Activated T-helper 17 cell treated with anti-CD3 and anti-CD28 coated beads, Interleukin-2, amount 50 U/mL, for 72 hours (primary cell): Measurements from ENCODE around the gene PFKFB1. TPM values are rescaled to one million over a fixed set of nuclear protein-coding genes. Genes with fewer than 3 reads are reported as not detected.

Experiments used
- ATAC-seq: fragments of 150-1000 bp; cut with Tn5 transposase; replicated peaks from 2 replicates; pipeline ENCODE4 v1.10.0; 2021; ENCODE audit warnings: mild to moderate bottlenecking, moderate library complexity
- H3K27ac Mint-ChIP-seq: one replicate; pipeline ENCODE4 v1.8.0; 2022; ENCODE audit warnings: mixed read lengths
- H3K27me3 Mint-ChIP-seq: one replicate; pipeline ENCODE4 v1.8.0; 2022; ENCODE audit warnings: mixed read lengths
- H3K36me3 Mint-ChIP-seq: one replicate; pipeline ENCODE4 v1.8.0; 2022; ENCODE audit warnings: low read depth, mild to moderate bottlenecking, mixed read lengths
- H3K4me1 Mint-ChIP-seq: one replicate; pipeline ENCODE4 v1.8.0; 2022; ENCODE audit warnings: mixed read lengths
- H3K4me3 Mint-ChIP-seq: one replicate; pipeline ENCODE4 v1.8.0; 2022; ENCODE audit warnings: mild to moderate bottlenecking, mixed read lengths
- H3K9me3 Mint-ChIP-seq: one replicate; pipeline ENCODE4 v1.8.0; 2022; ENCODE audit warnings: mixed read lengths
- total RNA-seq, 2 donors: library from RNA; stranded (reverse); gene quantifications; one replicate each; pipeline ENCODE4 v1.2.3, GENCODE V29; 2022

PFKFB1 gene
- total RNA-seq, 2 donors from 2014 or later = 0.42 to 0.50 TPM

- H3K36me3 Mint-ChIP-seq = no peaks in the 10 kb centered on the region
- H3K4me3 Mint-ChIP-seq = no peak overlapping the region
- no peaks in the 10 kb centered on the region for H3K4me1 Mint-ChIP-seq
- H3K27me3 Mint-ChIP-seq = no peaks in the 10 kb centered on the region
- H3K27ac Mint-ChIP-seq = peak overlapping the region; percentile 1
- ATAC-seq = no peak
- no peaks in the 10 kb centered on the region for H3K9me3 Mint-ChIP-seq
These were observed 29.1 kb downstream of the PFKFB1 start for GRCh38 chrX:54964766-54965497.

- no peaks in the 10 kb centered on the region for H3K4me1 Mint-ChIP-seq
- H3K27me3 Mint-ChIP-seq = no peaks in the 10 kb centered on the region
- no peak for ATAC-seq
- no peaks in the 10 kb centered on the region for H3K36me3 Mint-ChIP-seq
- no peak overlapping the region for H3K27ac Mint-ChIP-seq
- H3K4me3 Mint-ChIP-seq = no peak overlapping the region
- no peaks in the 10 kb centered on the region for H3K9me3 Mint-ChIP-seq
These were observed 32.2 kb downstream of the PFKFB1 start for GRCh38 chrX:54961750-54962149.

- Mint-ChIP-seq H3K9me3 (no peaks in the 10 kb centered on the region), H3K27ac (no peak overlapping the region), H3K4me3 (no peak overlapping the region), H3K27me3 (no peaks in the 10 kb centered on the region), H3K4me1 (no peaks in the 10 kb centered on the region), H3K36me3 (no peaks in the 10 kb centered on the region)
- no peak for ATAC-seq
These were observed 43.1 kb downstream of the PFKFB1 start for GRCh38 chrX:54950730-54951375.

GRCh38 chrX:54945224-54945623 lies 48.8 kb downstream of the PFKFB1 start:
- ATAC-seq = no peak
- Mint-ChIP-seq H3K4me1 (no peaks in the 10 kb centered on the region), H3K27ac (no peak overlapping the region), H3K4me3 (no peak overlapping the region), H3K9me3 (no peaks in the 10 kb centered on the region), H3K27me3 (no peaks in the 10 kb centered on the region), H3K36me3 (no peaks in the 10 kb centered on the region)

- Mint-ChIP-seq H3K9me3 (no peaks in the 10 kb centered on the region), H3K27me3 (no peaks in the 10 kb centered on the region), H3K4me1 (no peaks in the 10 kb centered on the region), H3K4me3 (no peak overlapping the region), H3K36me3 (no peaks in the 10 kb centered on the region), H3K27ac (no peak overlapping the region)
- ATAC-seq = no peak
These were observed 49.2 kb downstream of the PFKFB1 start for GRCh38 chrX:54944816-54945215.

GRCh38 chrX:54937416-54937815 lies 56.6 kb downstream of the PFKFB1 start:
- Mint-ChIP-seq H3K36me3 (no peaks in the 10 kb centered on the region), H3K9me3 (no peaks in the 10 kb centered on the region), H3K4me1 (no peaks in the 10 kb centered on the region), H3K27ac (no peak overlapping the region), H3K4me3 (no peak overlapping the region), H3K27me3 (no peaks in the 10 kb centered on the region)
- no peak for ATAC-seq

- no peaks in the 10 kb centered on the region for H3K9me3 Mint-ChIP-seq
- H3K4me1 Mint-ChIP-seq = no peaks in the 10 kb centered on the region
- no peak overlapping the region for H3K4me3 Mint-ChIP-seq
- no peak for ATAC-seq
- no peak overlapping the region for H3K27ac Mint-ChIP-seq
- no peaks in the 10 kb centered on the region for H3K27me3 Mint-ChIP-seq
- H3K36me3 Mint-ChIP-seq = no peaks in the 10 kb centered on the region
These were observed 58.7 kb downstream of the PFKFB1 start for GRCh38 chrX:54935306-54935705.

- no peaks in the 10 kb centered on the region for H3K36me3 Mint-ChIP-seq
- no peaks in the 10 kb centered on the region for H3K9me3 Mint-ChIP-seq
- H3K4me1 Mint-ChIP-seq = no peaks in the 10 kb centered on the region
- no peak overlapping the region for H3K27ac Mint-ChIP-seq
- no peak for ATAC-seq
- H3K27me3 Mint-ChIP-seq = no peaks in the 10 kb centered on the region
- H3K4me3 Mint-ChIP-seq = no peak overlapping the region
These were observed 59.1 kb downstream of the PFKFB1 start for GRCh38 chrX:54934890-54935289.

- no peaks in the 10 kb centered on the region for H3K27me3 Mint-ChIP-seq
- H3K4me3 Mint-ChIP-seq = no peak overlapping the region
- no peak overlapping the region for H3K27ac Mint-ChIP-seq
- no peaks in the 10 kb centered on the region for H3K9me3 Mint-ChIP-seq
- H3K4me1 Mint-ChIP-seq = no peaks in the 10 kb centered on the region
- H3K36me3 Mint-ChIP-seq = no peaks in the 10 kb centered on the region
- no peak for ATAC-seq
These were observed 59.9 kb downstream of the PFKFB1 start for GRCh38 chrX:54934058-54934457.

GRCh38 chrX:54933150-54933826 lies 60.7 kb downstream of the PFKFB1 start:
- Mint-ChIP-seq H3K36me3 (no peaks in the 10 kb centered on the region), H3K4me1 (no peaks in the 10 kb centered on the region), H3K4me3 (no peak overlapping the region), H3K27ac (no peak overlapping the region), H3K27me3 (no peaks in the 10 kb centered on the region), H3K9me3 (no peaks in the 10 kb centered on the region)
- ATAC-seq = no peak

- Mint-ChIP-seq H3K27me3 (no peaks in the 10 kb centered on the region), H3K4me3 (no peak overlapping the region), H3K9me3 (no peaks in the 10 kb centered on the region), H3K36me3 (no peaks in the 10 kb centered on the region), H3K27ac (no peak overlapping the region), H3K4me1 (no peaks in the 10 kb centered on the region)
- ATAC-seq = no peak
These were observed 62.9 kb downstream of the PFKFB1 start for GRCh38 chrX:54931107-54931506.

GRCh38 chrX:54930291-54931049 lies 63.5 kb downstream of the PFKFB1 start:
- Mint-ChIP-seq H3K27ac (no peak overlapping the region), H3K4me3 (no peak overlapping the region), H3K9me3 (no peaks in the 10 kb centered on the region), H3K36me3 (no peaks in the 10 kb centered on the region), H3K27me3 (no peaks in the 10 kb centered on the region), H3K4me1 (no peaks in the 10 kb centered on the region)
- no peak for ATAC-seq

GRCh38 chrX:54928876-54929275 lies 65.1 kb downstream of the PFKFB1 start:
- no peaks in the 10 kb centered on the region for H3K27me3 Mint-ChIP-seq
- H3K27ac Mint-ChIP-seq = no peak overlapping the region
- H3K9me3 Mint-ChIP-seq = no peaks in the 10 kb centered on the region
- H3K36me3 Mint-ChIP-seq = no peaks in the 10 kb centered on the region
- no peaks in the 10 kb centered on the region for H3K4me1 Mint-ChIP-seq
- no peak for ATAC-seq
- H3K4me3 Mint-ChIP-seq = no peak overlapping the region

- H3K27me3 Mint-ChIP-seq = no peaks in the 10 kb centered on the region
- no peaks in the 10 kb centered on the region for H3K36me3 Mint-ChIP-seq
- no peak for ATAC-seq
- H3K9me3 Mint-ChIP-seq = no peaks in the 10 kb centered on the region
- no peak overlapping the region for H3K27ac Mint-ChIP-seq
- no peak overlapping the region for H3K4me3 Mint-ChIP-seq
- no peaks in the 10 kb centered on the region for H3K4me1 Mint-ChIP-seq
These were observed 67.0 kb downstream of the PFKFB1 start for GRCh38 chrX:54926978-54927377.
